ENCODE data around the gene DDI1.
"Not testable (repeated sequence)": the region's sequence is repeated elsewhere in the genome, so short reads cannot be mapped to it uniquely, and the experiment has no call there.

Gene DDI1

GRCh38 chr11:104043142-104043541 lies 6.7 kb downstream of the DDI1 start:
- DNase-seq, result no peak

GRCh38 chr11:104043678-104044239 lies 7.3 kb downstream of the DDI1 start:
- no peak for DNase-seq

DNA sequence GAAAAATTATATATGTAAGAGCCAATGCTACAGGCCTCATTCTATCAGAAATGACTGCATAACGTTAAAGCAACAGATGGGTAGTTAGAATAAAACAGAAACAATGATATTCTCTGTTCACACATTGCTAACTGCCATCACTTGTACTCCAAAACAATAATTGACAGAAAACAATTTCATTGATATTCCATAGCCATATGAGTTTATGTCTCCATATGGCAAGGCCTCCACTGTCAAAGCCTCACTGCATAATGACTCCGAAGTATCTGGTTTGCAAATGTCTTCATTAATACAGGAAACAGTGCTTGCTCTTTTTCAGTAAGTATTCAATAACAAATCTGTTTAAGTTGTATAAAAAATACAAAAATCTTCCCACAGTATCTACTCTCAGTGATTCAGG lies 9.9 kb downstream of the DDI1 start:
- DNase-seq, result no peak

GRCh38 chr11:104046858-104047257 lies 10.4 kb downstream of the DDI1 start:
- DNase-seq, result not testable (repeated sequence)

- no peak for DNase-seq
Measured at GRCh38 chr11:104049116-104049515, 12.7 kb downstream of the DDI1 start.

DNA sequence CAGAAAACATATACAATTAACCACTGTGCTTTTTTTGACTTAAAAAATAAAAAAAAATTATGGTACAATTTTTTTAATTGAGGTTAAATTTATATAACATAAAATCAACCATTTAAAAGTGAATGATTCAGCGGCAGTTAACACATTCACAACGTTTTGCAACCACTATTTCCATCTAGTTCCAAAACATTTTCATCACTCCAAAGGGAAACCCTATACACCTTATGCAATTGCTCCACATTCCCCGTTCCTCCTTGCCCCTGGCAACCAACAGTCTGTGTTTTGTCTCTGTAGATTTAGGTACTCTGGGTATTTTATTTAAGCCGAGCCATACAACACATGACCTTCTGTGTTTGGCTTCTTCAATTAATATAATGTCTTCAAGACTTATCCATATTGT lies 15.3 kb downstream of the DDI1 start:
- DNase-seq, result no peak

DNA sequence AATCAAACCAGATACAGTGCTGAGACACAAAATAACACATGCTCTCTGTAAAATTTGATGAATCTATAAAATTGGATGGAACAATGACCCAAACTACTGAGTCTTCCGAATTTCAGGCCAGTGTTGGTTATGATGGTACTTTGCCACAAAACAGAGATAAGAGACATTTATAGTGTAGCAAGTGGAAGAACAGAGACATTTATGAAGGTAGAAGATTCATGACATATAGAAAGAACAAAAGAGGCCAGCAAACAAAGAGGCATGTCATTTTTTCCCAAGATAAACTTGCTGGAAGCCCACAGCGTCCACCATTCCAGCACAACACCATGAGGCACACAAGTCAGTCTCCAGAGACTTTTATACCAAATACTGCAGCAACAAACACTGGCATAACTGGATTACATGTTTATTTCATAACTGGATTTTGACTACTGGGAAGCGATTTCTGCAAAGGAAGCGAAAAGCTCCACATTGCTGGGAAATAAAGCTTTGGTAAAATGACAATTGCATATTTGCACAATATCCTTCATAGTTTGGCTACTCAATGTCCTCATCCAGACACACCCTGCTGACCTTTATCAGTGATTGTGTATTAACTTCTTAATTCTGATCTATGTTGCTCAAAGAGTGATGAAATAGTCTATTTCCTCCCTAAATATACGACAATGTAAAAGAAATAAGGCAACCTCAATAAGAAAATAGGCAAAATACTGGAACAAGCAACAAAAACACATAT lies 17.5 kb downstream of the DDI1 start:
- DNase-seq, result no peak

DNA sequence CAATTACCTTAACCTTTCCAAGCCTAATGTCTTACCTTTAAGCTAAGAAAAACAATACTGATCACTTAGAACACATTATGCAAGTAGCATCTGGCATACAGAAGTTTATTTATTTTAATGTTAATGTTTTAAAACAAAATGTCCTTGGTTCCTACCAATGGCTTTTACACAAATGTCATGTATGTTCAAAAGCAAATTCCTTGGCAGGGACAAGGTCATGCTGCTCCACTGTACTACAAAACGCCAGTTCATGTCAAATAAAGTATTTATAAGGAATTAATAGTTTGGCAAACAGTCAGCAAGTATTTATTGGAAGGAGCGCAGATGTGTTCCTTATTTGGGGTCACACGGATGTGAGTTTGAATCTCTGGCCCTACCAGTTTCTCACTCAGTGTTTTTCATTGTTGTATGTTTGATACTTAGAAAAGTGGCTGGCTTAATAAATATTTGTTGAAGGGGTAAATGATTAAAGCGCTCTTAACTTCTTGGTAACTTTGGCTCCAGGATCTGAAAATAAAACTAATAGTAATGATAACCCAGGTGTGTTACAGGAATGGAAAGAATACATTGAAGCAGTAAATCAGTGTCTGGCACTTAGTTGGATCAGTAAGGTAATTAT lies 18.6 kb downstream of the DDI1 start:
- DNase-seq, result no peak

- DNase-seq, result no peak
Measured at GRCh38 chr11:104055596-104055995, 19.2 kb downstream of the DDI1 start.

- DNase-seq, result no peak
Measured at GRCh38 chr11:104057908-104058307, 21.5 kb downstream of the DDI1 start.

- no peak for DNase-seq
Measured at GRCh38 chr11:104058680-104059079, 22.2 kb downstream of the DDI1 start.

GRCh38 chr11:104060004-104060794 lies 23.8 kb downstream of the DDI1 start:
- DNase-seq, result no peak

GRCh38 chr11:104060820-104061219 lies 24.4 kb downstream of the DDI1 start:
- no peak for DNase-seq

DNA sequence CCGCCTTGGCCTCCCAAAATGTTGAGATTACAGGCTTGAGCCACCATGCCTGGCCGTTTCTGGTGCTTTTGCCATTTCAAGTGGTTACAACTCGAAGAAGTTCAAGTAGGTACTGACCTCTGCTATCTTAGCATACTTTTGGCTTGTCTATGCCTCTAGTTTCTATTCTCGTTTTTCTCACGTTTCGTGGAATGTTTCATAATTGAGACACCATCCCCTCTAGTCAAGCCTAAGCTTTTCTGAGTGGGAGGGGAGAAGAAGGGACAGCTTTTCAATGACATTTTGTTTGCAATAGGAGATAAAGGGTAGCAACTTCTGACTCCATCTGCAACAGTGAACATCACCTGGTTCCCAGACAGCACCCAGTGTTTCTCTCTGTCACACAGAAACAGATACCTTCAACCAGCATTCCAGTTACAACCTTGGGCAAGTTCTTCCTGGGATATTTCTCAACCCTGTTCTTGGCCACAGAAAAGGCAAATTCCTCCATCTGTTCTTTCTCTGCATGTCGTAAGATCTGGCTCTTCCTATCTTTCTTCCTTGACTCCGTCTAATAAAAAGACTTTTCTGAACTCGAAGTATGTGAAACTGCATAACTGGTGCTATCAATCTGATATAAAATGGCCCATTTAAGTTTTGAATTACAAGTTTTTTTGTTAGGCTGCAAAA lies 25.5 kb downstream of the DDI1 start:
- no peak for DNase-seq

DNA sequence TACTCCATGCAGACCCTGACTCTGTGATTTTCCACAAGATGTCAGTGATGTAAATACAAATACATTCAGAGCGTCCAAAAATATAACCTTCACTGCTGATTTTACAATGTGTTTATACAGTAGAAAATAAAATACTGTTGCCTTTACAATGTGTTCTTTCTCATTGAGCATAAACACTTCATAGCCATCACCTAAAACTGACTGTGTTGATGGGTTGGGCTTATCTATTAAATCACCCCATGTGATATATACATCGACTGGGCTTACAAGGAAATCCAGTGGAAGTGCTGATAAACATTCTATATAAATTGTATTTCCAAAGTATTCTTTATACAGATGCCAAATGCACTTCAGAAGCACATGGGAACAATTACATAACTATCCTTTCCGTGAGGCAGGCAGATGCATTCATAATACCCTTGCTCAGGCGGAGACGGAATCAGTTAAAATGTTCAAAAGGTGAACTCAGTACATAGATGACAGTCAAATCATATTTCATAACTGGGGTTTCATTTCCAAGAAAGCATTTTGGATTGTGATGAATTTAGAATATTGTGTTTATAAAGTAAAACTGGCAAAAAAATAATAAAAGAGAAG lies 27.7 kb downstream of the DDI1 start:
- no peak for DNase-seq

DNA sequence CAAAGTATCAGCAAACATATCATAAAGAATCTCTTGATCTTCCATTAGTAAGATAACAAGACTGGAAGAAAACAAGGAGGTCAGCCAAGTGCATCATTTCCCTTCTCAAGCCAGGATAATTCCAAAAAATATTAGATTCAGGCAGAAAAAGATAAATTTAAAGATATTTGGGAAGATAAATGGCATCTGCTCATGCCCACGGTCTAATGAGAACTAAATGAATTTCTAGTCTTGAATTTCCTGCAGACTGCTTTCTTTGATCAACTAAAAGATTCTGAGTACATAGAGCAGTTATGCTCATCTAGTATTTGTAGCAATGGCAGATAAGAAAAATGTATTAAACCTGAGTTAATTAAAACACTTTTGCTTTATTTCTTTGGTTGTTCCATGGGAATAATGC lies 31.1 kb downstream of the DDI1 start:
- DNase-seq, result no peak

- no peak for DNase-seq
Measured at GRCh38 chr11:104073950-104074705, 37.7 kb downstream of the DDI1 start.

GRCh38 chr11:104075091-104075490 lies 38.7 kb downstream of the DDI1 start:
- no peak for DNase-seq

GRCh38 chr11:104075706-104076105 lies 39.3 kb downstream of the DDI1 start:
- DNase-seq, result no peak

DNA sequence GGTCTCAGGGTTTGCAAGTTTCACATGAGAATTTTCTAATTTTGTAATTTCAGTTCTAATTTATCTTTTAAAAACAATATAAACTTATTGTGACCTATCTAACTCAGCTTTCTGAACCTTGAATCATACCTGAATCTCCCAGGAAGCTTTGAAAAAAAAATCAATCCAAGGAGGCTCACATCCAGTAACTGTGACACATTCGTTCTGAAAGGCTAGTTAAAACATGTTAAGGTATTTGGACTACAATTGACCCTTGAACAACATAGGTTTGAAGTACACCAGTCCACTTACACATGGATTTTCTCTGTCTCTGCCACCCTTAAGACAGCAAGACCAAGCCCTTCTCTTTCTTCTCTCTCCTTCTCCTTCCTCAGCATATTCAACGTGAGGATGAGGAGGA lies 40.0 kb downstream of the DDI1 start:
- DNase-seq, result no peak

DNA sequence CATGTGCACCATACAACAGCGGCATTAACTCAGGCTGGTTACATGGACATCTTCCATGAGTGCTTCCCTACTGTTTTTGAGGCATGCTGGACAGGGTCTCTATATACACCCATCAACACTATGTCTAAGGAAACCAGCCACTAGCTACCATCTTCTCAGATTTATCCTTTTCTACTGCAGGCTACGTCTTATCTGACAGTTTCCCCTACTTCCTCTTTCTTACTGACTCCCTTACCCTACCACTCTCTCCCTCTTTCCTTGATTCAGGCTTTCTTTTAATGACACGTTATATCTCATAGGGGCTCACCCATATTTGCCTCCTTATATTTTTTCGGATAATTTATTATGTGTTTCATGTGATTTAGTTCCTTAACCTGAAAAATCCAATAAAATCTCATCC lies 41.8 kb downstream of the DDI1 start:
- no peak for DNase-seq

GRCh38 chr11:104078995-104079394 lies 42.6 kb downstream of the DDI1 start:
- DNase-seq, result no peak

Data from CD4-positive, alpha-beta T cell treated with Interleukin-17A for 1 hour (primary cell).